K562 (cell line): ENCODE measurements around the gene MYO18B. TPM values are rescaled to one million over a fixed set of nuclear protein-coding genes. Genes with fewer than 3 reads are reported as not detected.

Experiments
- ATAC-seq: fragments of 200-7000 bp; cut with Tn5 transposase; 3 replicates; pipeline ENCODE4 v1.9.1; 2020; ENCODE audit warnings: moderate library complexity
- BruUV-seq: library from RNA; stranded (reverse); fragments of 400-500 nt; replicated peaks from 2 replicates; lab custom pipeline; 2021; lab: Mats Ljungman, UMichigan
- CTCF ChIA-PET: fragments of 300-600 bp; formaldehyde crosslinking; extraction: SDS; loops from one replicate; lab custom pipeline; 2021; ENCODE audit warnings: low intra/inter-chr PET ratio; lab: Yijun Ruan, JAX
- POLR2A ChIA-PET: fragments of 300-600, 350-650 bp; sonication (Branson Sonifier 250); formaldehyde crosslinking; extraction: SDS; loops from one replicate; lab custom pipeline; 2021; ENCODE audit warnings: antibody characterized with exemption, inconsistent platforms; lab: Yijun Ruan, JAX
- DNase-seq, 4 experiments: peaks; one replicate each; pipeline versions ENCODE4 v3.0.0 to v3.0.0-alpha.2; 2011 to 2018; ENCODE audit warnings: low spot score in 3 of 4, mixed read lengths in 3 of 4; ENCODE audit errors: extremely low read depth in 1 of 4
- FAIRE-seq: peaks from 2 replicates; lab custom pipeline; 2011; peaks lifted over from hg19 to GRCh38; lab: Jason Lieb, UNC
- H2AFZ ChIP-seq: 2 replicates; pipeline ENCODE4 v1.6.0; 2011; ENCODE audit warnings: low read depth, low read length, control low read depth, inconsistent platforms
- H3K27ac ChIP-seq: fragments of 200-600 bp; 3 replicates; pipeline ENCODE4 v1.8.0; 2011; ENCODE audit warnings: low read depth, mild to moderate bottlenecking, control low read depth, inconsistent platforms, low read length, moderate library complexity, mixed read lengths; ENCODE audit errors: extremely low read depth
- H3K27me3 ChIP-seq, 2 experiments: fragments of 300-600 bp in 1 of 2; 2 replicates in 1 of 2; 3 replicates in 1 of 2; pipeline versions ENCODE4 v1.6.0 to v1.8.0; 2011; ENCODE audit warnings: inconsistent platforms in 2 of 2, low read length in 2 of 2, mild to moderate bottlenecking in 1 of 2, mixed read lengths in 1 of 2, moderate library complexity in 1 of 2; ENCODE audit not compliant: control insufficient read depth in 2 of 2, insufficient read depth in 2 of 2
- H3K36me3 ChIP-seq: fragments of 300-600 bp; 3 replicates; pipeline ENCODE4 v1.8.0; 2011; ENCODE audit warnings: mild to moderate bottlenecking, low read length, inconsistent platforms; ENCODE audit not compliant: control insufficient read depth, insufficient read depth
- H3K4me1 ChIP-seq, 2 experiments: fragments of 200-600 bp in 1 of 2; replicated peaks in 1 of 2; 2 replicates in 1 of 2; 3 replicates in 1 of 2; pipeline versions ENCODE4 v1.5.1 to v1.8.0; 2011; ENCODE audit warnings: inconsistent platforms in 2 of 2, low read length in 2 of 2, mild to moderate bottlenecking in 1 of 2, mixed read lengths in 1 of 2, moderate library complexity in 1 of 2; ENCODE audit not compliant: control insufficient read depth in 2 of 2, insufficient read depth in 2 of 2
- H3K4me2 ChIP-seq: 2 replicates; pipeline ENCODE4 v1.6.1; 2011; ENCODE audit warnings: low read length, control low read depth, inconsistent platforms, mixed read lengths; ENCODE audit not compliant: insufficient read depth
- H3K4me3 ChIP-seq: fragments of 200-600 bp; sonication (generic), shearing (Covaris generic); 2 replicates; pipeline ENCODE4 v1.5.1; 2016; ENCODE audit warnings: control low read depth, inconsistent platforms
- H3K79me2 ChIP-seq: fragments of 200-600 bp; 3 replicates; pipeline ENCODE4 v1.8.0; 2011; ENCODE audit warnings: low read length, inconsistent platforms; ENCODE audit not compliant: control insufficient read depth, insufficient read depth
- H3K9ac ChIP-seq, 2 experiments: 2 replicates each; pipeline versions ENCODE4 v1.6.0 to v1.6.1; 2011; ENCODE audit warnings: low read depth in 2 of 2, low read length in 2 of 2, control low read depth in 1 of 2, inconsistent platforms in 1 of 2, mild to moderate bottlenecking in 1 of 2, mixed read lengths in 1 of 2; ENCODE audit not compliant: insufficient read depth in 1 of 2
- H3K9me1 ChIP-seq: one replicate; pipeline ENCODE4 v1.6.0; 2011; ENCODE audit warnings: inconsistent platforms, mild to moderate bottlenecking, low read length, moderate library complexity; ENCODE audit not compliant: control insufficient read depth, insufficient read depth
- H3K9me3 ChIP-seq: replicated peaks from 2 replicates; pipeline ENCODE4 v1.5.1; 2011; ENCODE audit warnings: low read depth, low read length, inconsistent platforms; ENCODE audit not compliant: control insufficient read depth, insufficient read depth
- H4K20me1 ChIP-seq: replicated peaks from 2 replicates; pipeline ENCODE4 v1.6.1; 2011; ENCODE audit warnings: low read length, inconsistent platforms, mixed read lengths; ENCODE audit not compliant: control insufficient read depth, insufficient read depth
- FUS ChIP-seq: fragments of 200-400 bp; formaldehyde crosslinking; optimal IDR thresholded peaks from 2 replicates; pipeline ENCODE3; 2017; ENCODE audit warnings: low read depth, low read length
- KDM5B ChIP-seq: fragments of 200-600 bp; sonication (generic); IDR thresholded peaks from 2 replicates; pipeline ENCODE4 v1.6.1; 2012; ENCODE audit warnings: low read depth, mild to moderate bottlenecking, moderate library complexity, low read length, control low read depth, inconsistent platforms; ENCODE audit not compliant: insufficient replicate concordance
- MEF2D ChIP-seq: conservative IDR thresholded peaks from 2 replicates; pipeline ENCODE4 v1.6.1; 2016; ENCODE audit warnings: low read depth, missing genetic modification characterization, missing compliant biosample characterization
- ZNF668 ChIP-seq: fragments of 250-450 bp; sonication (Bioruptor Pico); IDR thresholded peaks from 2 replicates; pipeline ENCODE4 v1.8.0; 2022; ENCODE audit warnings: mild to moderate bottlenecking, inconsistent platforms
- WGBS: fragments of 100-300 bp; shearing (Covaris generic); methylation state at CpG from one replicate; pipeline ENCODE4 v1.1.6; 2016; ENCODE audit warnings: low coverage, mixed read lengths; ENCODE audit not compliant: insufficient coverage; ENCODE audit errors: missing lambda C conversion rate; 5-methylcytosine and 5-hydroxymethylcytosine counted together
- in situ Hi-C: fragments of 300-500 bp; cut with MboI; formaldehyde crosslinking; loops from 4 replicates; pipeline ENCODE4 v1.15.0; 2018; ENCODE audit warnings: inconsistent platforms, mixed read lengths
- intact Hi-C: fragments of 100-400 bp; cut with micrococcal nuclease; formaldehyde crosslinking; loops from 2 replicates; pipeline ENCODE4 v1.14.2; 2022
- polyA plus RNA-seq, 8 experiments: library from polyadenylated mRNA; depleted of rRNA in 4 of 8; stranded (reverse) in 5 of 8; unstranded in 3 of 8; fragments of >200 nt; fragmentation: Nextera tagmentation in 2 of 8; fragmentation: Illumina TruSeq in 1 of 8; extraction: Ambion mirVana in 2 of 8; extraction: Trizol in 1 of 8; gene quantifications; 2 replicates each; pipeline versions ENCODE4 v1.2.1 to v1.2.3, GENCODE V29; 2011 to 2014; ENCODE audit warnings: inconsistent platforms in 1 of 8, missing spikeins in 1 of 8
- total RNA-seq, 7 experiments: library from RNA; depleted of rRNA in 6 of 7; stranded (reverse); fragments of >200 nt in 6 of 7; fragmentation: Illumina TruSeq in 2 of 7; extraction: Trizol in 2 of 7; gene quantifications; 2 replicates each; pipeline versions ENCODE4 v1.2.1 to v1.2.3, GENCODE V29; 2011 to 2021; ENCODE audit warnings: low replicate concordance in 1 of 7
- TF ChIP-seq, protein P1 (sequence below): fragments of 450-650 bp; conservative IDR thresholded peaks from 2 replicates; pipeline ENCODE4 v1.6.1; 2016; ENCODE audit warnings: missing genetic modification characterization, low read depth, mild to moderate bottlenecking, missing compliant biosample characterization, moderate library complexity

Gene MYO18B
- total and polyA plus RNA-seq, 9 of the 15 experiments (the other 6 are each of a cell fraction or from before 2014, with no cell fraction given) = 0.06 to 7.0 (median 4.3) TPM

DNA sequence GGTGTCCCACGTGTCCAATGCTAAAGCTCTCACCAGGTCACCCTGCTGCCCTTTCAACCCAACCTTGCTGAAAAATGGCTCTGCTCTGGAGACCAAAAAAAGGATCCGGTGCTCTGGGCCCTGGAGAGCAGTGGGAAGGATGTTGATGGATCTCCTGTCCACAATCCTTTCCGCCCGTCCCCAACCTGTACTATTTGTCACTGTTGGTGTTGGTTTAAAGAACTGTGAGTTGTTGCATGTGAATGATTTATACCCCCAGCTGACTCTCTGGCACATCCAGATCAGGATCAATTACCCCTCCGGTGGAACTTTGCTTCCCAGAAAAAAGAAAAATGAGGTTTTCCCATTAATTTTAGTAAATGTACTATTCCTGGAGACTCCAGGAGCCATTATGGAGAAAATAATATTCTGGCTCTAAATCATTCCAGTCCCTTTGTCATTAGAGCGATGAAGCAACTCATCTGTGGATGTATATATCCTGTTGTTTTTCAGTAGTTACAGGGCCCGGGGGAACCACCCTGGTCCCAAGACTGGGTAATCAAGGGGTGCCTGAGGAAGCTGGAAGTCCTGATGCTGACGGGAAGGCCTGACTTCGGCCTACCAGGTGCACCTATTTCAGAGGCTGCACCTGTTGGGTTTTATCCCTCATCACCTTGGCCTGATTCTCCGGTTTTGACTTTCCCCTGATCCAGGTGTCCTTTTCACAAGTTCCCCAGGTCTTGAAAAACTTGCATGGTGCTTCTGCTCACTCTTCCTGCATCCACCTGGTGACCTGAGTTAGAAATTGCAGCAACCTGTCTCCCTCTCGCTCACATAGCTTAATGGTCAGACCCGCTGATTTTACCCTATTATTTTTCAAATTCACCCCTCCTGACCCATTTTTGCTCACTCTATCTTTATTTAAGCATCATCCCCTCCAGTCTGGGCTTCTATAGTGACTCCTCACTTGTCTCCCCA, 218.1 kb downstream of the MYO18B start:
- CTCF ChIA-PET = no interaction called here
- POLR2A ChIA-PET = no interaction called here
- no peaks in the 10 kb centered on the region for H3K4me1 ChIP-seq
- no peak overlapping the region for H3K4me3 ChIP-seq
- FAIRE-seq (no peak), ATAC-seq (no peak), DNase-seq (no peak)
- peaks cover 7% of the 10 kb centered on the region; the same call in 2 of the 3 replicates for H3K36me3 ChIP-seq
- H4K20me1 ChIP-seq = no peaks in the 10 kb centered on the region
- H2AFZ ChIP-seq = no peak overlapping the region
- no TSS peak for BruUV-seq
- no peak overlapping the region for H3K27ac ChIP-seq
- TF ChIP-seq ZNF668 (CRISPR knock-in tag) = no peak
- no peak for TF ChIP-seq KDM5B
- TF ChIP-seq MEF2D (tag) = no peak
- TF ChIP-seq, protein P1, sequence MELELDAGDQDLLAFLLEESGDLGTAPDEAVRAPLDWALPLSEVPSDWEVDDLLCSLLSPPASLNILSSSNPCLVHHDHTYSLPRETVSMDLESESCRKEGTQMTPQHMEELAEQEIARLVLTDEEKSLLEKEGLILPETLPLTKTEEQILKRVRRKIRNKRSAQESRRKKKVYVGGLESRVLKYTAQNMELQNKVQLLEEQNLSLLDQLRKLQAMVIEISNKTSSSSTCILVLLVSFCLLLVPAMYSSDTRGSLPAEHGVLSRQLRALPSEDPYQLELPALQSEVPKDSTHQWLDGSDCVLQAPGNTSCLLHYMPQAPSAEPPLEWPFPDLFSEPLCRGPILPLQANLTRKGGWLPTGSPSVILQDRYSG = no peak
- TF ChIP-seq FUS = no peak
- no peak overlapping the region for H3K9ac ChIP-seq
- H3K79me2 ChIP-seq = no peaks in the 10 kb centered on the region
- H3K4me2 ChIP-seq = no peak overlapping the region
- H3K9me1 ChIP-seq = no peaks in the 10 kb centered on the region
- intact Hi-C loops = no loop called here
- no peaks in the 10 kb centered on the region for H3K27me3 ChIP-seq
- no peaks in the 10 kb centered on the region for H3K9me3 ChIP-seq
- in situ Hi-C loops = no loop called here
- WGBS = 65% methylated on average over 10 of the region's 12 CpGs
